H9 (cell line): ENCODE measurements around the gene CDR2. TPM values are rescaled to one million over a fixed set of nuclear protein-coding genes. Genes with fewer than 3 reads are reported as not detected.

Source experiments
- DNase-seq: peaks from one replicate; pipeline ENCODE4 v3.0.0-alpha.2; 2017
- H2AFZ ChIP-seq: one replicate; pipeline ENCODE4 v1.6.1; 2013; ENCODE audit warnings: mild to moderate bottlenecking, low read length, control low read depth, moderate library complexity
- H2AK5ac ChIP-seq: 2 replicates; pipeline ENCODE4 v1.6.1; 2013; ENCODE audit warnings: low read length, control low read depth, mixed read lengths; ENCODE audit not compliant: insufficient read length
- H2BK120ac ChIP-seq: one replicate; pipeline ENCODE4 v1.6.1; 2013; ENCODE audit warnings: low read depth, mild to moderate bottlenecking, low read length, control low read depth, inconsistent platforms; ENCODE audit not compliant: poor library complexity, severe bottlenecking
- H2BK12ac ChIP-seq: 2 replicates; pipeline ENCODE4 v1.6.1; 2013; ENCODE audit warnings: low read length, control low read depth, mixed read lengths, low read depth; ENCODE audit not compliant: insufficient read length
- H2BK15ac ChIP-seq: 2 replicates; pipeline ENCODE4 v1.6.1; 2013; ENCODE audit warnings: low read depth, low read length, control low read depth
- H2BK20ac ChIP-seq: one replicate; pipeline ENCODE4 v1.6.1; 2013; ENCODE audit warnings: low read depth, mild to moderate bottlenecking, low read length, control low read depth, inconsistent platforms; ENCODE audit not compliant: poor library complexity, severe bottlenecking
- H2BK5ac ChIP-seq: 2 replicates; pipeline ENCODE4 v1.6.1; 2013; ENCODE audit warnings: low read length, control low read depth, mixed read lengths; ENCODE audit not compliant: insufficient read length
- H3K14ac ChIP-seq: 2 replicates; pipeline ENCODE4 v1.6.1; 2013; ENCODE audit warnings: low read length, control low read depth; ENCODE audit not compliant: insufficient read depth
- H3K18ac ChIP-seq: 2 replicates; pipeline ENCODE4 v1.6.1; 2013; ENCODE audit warnings: low read depth, mild to moderate bottlenecking, mixed read lengths, low read length, control low read depth; ENCODE audit not compliant: insufficient read length
- H3K23ac ChIP-seq: 2 replicates; pipeline ENCODE4 v1.6.1; 2013; ENCODE audit warnings: low read length, control low read depth, mixed read lengths, low read depth; ENCODE audit not compliant: insufficient read length
- H3K23me2 ChIP-seq: 2 replicates; pipeline ENCODE4 v1.6.1; 2013; ENCODE audit warnings: low read depth, mild to moderate bottlenecking, mixed read lengths, low read length, control low read depth; ENCODE audit not compliant: insufficient read length, poor library complexity, severe bottlenecking
- H3K27ac ChIP-seq: 2 replicates; pipeline ENCODE4 v1.5.1; 2013; ENCODE audit warnings: low read length, control low read depth, mixed read lengths, low read depth; ENCODE audit not compliant: insufficient read length
- H3K27me3 ChIP-seq: 2 replicates; pipeline ENCODE4 v1.6.1; 2013; ENCODE audit warnings: low read length, control low read depth, inconsistent platforms; ENCODE audit not compliant: insufficient read depth
- H3K4ac ChIP-seq: 2 replicates; pipeline ENCODE4 v1.6.1; 2013; ENCODE audit warnings: low read depth, mild to moderate bottlenecking, control low read depth, inconsistent platforms, low read length, moderate library complexity
- H3K4me1 ChIP-seq: 2 replicates; pipeline ENCODE4 v1.6.1; 2013; ENCODE audit warnings: low read length, control low read depth, inconsistent platforms; ENCODE audit not compliant: insufficient read depth
- H3K4me2 ChIP-seq: 2 replicates; pipeline ENCODE4 v1.6.1; 2013; ENCODE audit warnings: low read length, control low read depth, mixed read lengths; ENCODE audit not compliant: insufficient read length, insufficient read depth
- H3K56ac ChIP-seq: 2 replicates; pipeline ENCODE4 v1.6.1; 2013; ENCODE audit warnings: low read depth, mild to moderate bottlenecking, mixed read lengths, low read length, control low read depth; ENCODE audit not compliant: insufficient read length
- H3K79me1 ChIP-seq: 2 replicates; pipeline ENCODE4 v1.6.1; 2013; ENCODE audit warnings: low read depth, mild to moderate bottlenecking, moderate library complexity, low read length, control low read depth, inconsistent platforms; ENCODE audit not compliant: insufficient read depth, poor library complexity, severe bottlenecking
- H3K79me2 ChIP-seq: 2 replicates; pipeline ENCODE4 v1.6.1; 2013; ENCODE audit warnings: low read length, control low read depth, inconsistent platforms; ENCODE audit not compliant: insufficient read depth
- H3K9ac ChIP-seq: 2 replicates; pipeline ENCODE4 v1.6.1; 2013; ENCODE audit warnings: low read length, control low read depth, mixed read lengths; ENCODE audit not compliant: insufficient read length; ENCODE audit errors: extremely low read depth
- H3K9me3 ChIP-seq: one replicate; pipeline ENCODE4 v1.6.1; 2013; ENCODE audit warnings: low read depth, low read length, inconsistent platforms; ENCODE audit not compliant: control insufficient read depth
- H3T11ph ChIP-seq: one replicate; pipeline ENCODE4 v1.6.1; 2013; ENCODE audit warnings: mild to moderate bottlenecking, low read length, control low read depth, inconsistent platforms
- H4K20me1 ChIP-seq: one replicate; pipeline ENCODE4 v1.6.1; 2013; ENCODE audit not compliant: control insufficient read depth, insufficient read length, insufficient read depth
- H4K5ac ChIP-seq: 2 replicates; pipeline ENCODE4 v1.6.1; 2013; ENCODE audit warnings: low read depth, mild to moderate bottlenecking, mixed read lengths, low read length, control low read depth; ENCODE audit not compliant: insufficient read length
- H4K8ac ChIP-seq: replicated peaks from 2 replicates; pipeline ENCODE4 v1.6.1; 2013; ENCODE audit warnings: low read length, control low read depth, mixed read lengths, low read depth; ENCODE audit not compliant: insufficient read length
- H4K91ac ChIP-seq: 2 replicates; pipeline ENCODE4 v1.6.1; 2013; ENCODE audit warnings: low read depth, mild to moderate bottlenecking, moderate library complexity, mixed read lengths, low read length, control low read depth; ENCODE audit not compliant: insufficient read length
- H3K27ac Mint-ChIP-seq, 3 experiments: 2 replicates in 2 of 3; 3 replicates in 1 of 3; pipeline ENCODE4 v1.8.0; 2020 to 2021; ENCODE audit warnings: mixed read lengths in 3 of 3, mild to moderate bottlenecking in 1 of 3, moderate library complexity in 1 of 3
- H3K27me3 Mint-ChIP-seq: 2 replicates; pipeline ENCODE4 v1.8.0; 2021; ENCODE audit warnings: low read depth, mild to moderate bottlenecking, moderate library complexity, mixed read lengths
- H3K36me3 Mint-ChIP-seq, 3 experiments: 2 replicates in 2 of 3; 3 replicates in 1 of 3; pipeline ENCODE4 v1.8.0; 2020 to 2021; ENCODE audit warnings: low read depth in 3 of 3, mixed read lengths in 3 of 3; ENCODE audit not compliant: insufficient read depth in 1 of 3
- H3K4me1 Mint-ChIP-seq, 2 experiments: 2 replicates each; pipeline ENCODE4 v1.8.0; 2020; ENCODE audit warnings: mixed read lengths in 2 of 2
- H3K4me3 Mint-ChIP-seq, 2 experiments: 2 replicates in 1 of 2; 3 replicates in 1 of 2; pipeline ENCODE4 v1.8.0; 2020 to 2021; ENCODE audit warnings: mild to moderate bottlenecking in 2 of 2, mixed read lengths in 2 of 2, moderate library complexity in 1 of 2
- H3K9me3 Mint-ChIP-seq, 2 experiments: 2 replicates in 1 of 2; 3 replicates in 1 of 2; pipeline ENCODE4 v1.8.0; 2020; ENCODE audit warnings: mild to moderate bottlenecking in 2 of 2, mixed read lengths in 2 of 2, moderate library complexity in 1 of 2
- CTCF ChIP-seq: fragments of 200-600 bp; sonication (generic); conservative IDR thresholded peaks from 3 replicates; pipeline ENCODE4 v1.8.0; 2021; ENCODE audit warnings: antibody characterized with exemption, mild to moderate bottlenecking
- WGBS: extraction: QIAGEN DNeasy Blood & Tissue Kit; methylation state at CpG from one replicate; pipeline ENCODE4 v1.1.7; 2013; ENCODE audit warnings: missing lambda C conversion rate, low lambda C conversion rate, mixed read lengths; ENCODE audit not compliant: insufficient read length; ENCODE audit errors: extremely low coverage; 5-methylcytosine and 5-hydroxymethylcytosine counted together
- total RNA-seq: library from RNA; stranded (reverse); gene quantifications from 2 replicates; pipeline ENCODE4 v1.2.1, GENCODE V29; 2021

CDR2 gene
- total RNA-seq, 1 experiment from 2014 or later: 33.4 TPM

GRCh38 chr16:22328081-22328725 is 46.2 kb downstream of the CDR2 start:
- Histone ChIP-seq H3K27ac (no peak overlapping the region), H3K18ac (no peak overlapping the region), H2BK20ac (no peak overlapping the region), H3K4ac (no peak overlapping the region), H3K23ac (no peak overlapping the region), H2AK5ac (no peak overlapping the region), H4K91ac (no peak overlapping the region), H3K4me1 (no peaks in the 10 kb centered on the region), H3K79me2 (no peaks in the 10 kb centered on the region), H2BK15ac (no peak overlapping the region), H4K5ac (no peak overlapping the region), H2BK12ac (no peak overlapping the region), H2BK5ac (no peak overlapping the region), H3K79me1 (no peaks in the 10 kb centered on the region), H2AFZ (no peak overlapping the region), H4K20me1 (no peaks in the 10 kb centered on the region), H3K9me3 (no peaks in the 10 kb centered on the region), H3K27me3 (no peaks in the 10 kb centered on the region), H3K23me2 (no peaks in the 10 kb centered on the region), H3T11ph (no peak overlapping the region), H2BK120ac (no peak overlapping the region), H3K9ac (no peak overlapping the region), H3K14ac (no peak overlapping the region), H3K4me2 (no peak overlapping the region), H3K56ac (no peak overlapping the region), H4K8ac (no peak overlapping the region)
- Mint-ChIP-seq H3K36me3 (peaks cover 34 to 92% (median 77%) of the 10 kb centered on the region in 3 experiments), H3K9me3 (no peaks in the 10 kb centered on the region), H3K27ac (no peak overlapping the region; a peak in 1 of 7 replicates), H3K4me3 (no peak overlapping the region), H3K27me3 (no peaks in the 10 kb centered on the region; the same call in none of the 2 replicates), H3K4me1 (no peaks in the 10 kb centered on the region)
- no CpG with 5 or more reads among the region's 10 CpGs for WGBS
- no peak for TF ChIP-seq CTCF
- DNase-seq: no peak
